Mammary epithelial cell (primary cell): Measurements from ENCODE around the gene KLHDC8A.

Experiments used
- EZH2 ChIP-seq: IDR thresholded peaks from 2 replicates; pipeline ENCODE4 v1.6.1; 2012; ENCODE audit warnings: low read length, inconsistent platforms, borderline replicate concordance
- TF ChIP-seq, protein P1 (sequence below), 2 donors: IDR thresholded peaks in 1 of 2; conservative IDR thresholded peaks in 1 of 2; 2 replicates each; pipeline ENCODE4 v1.5.1; 2011 to 2012; ENCODE audit warnings: inconsistent platforms in 2 of 2, low read length in 2 of 2, mild to moderate bottlenecking in 2 of 2, control low read depth in 1 of 2, low read depth in 1 of 2; ENCODE audit not compliant: insufficient read depth in 1 of 2; ENCODE audit errors: extremely low read depth in 1 of 2

DNA sequence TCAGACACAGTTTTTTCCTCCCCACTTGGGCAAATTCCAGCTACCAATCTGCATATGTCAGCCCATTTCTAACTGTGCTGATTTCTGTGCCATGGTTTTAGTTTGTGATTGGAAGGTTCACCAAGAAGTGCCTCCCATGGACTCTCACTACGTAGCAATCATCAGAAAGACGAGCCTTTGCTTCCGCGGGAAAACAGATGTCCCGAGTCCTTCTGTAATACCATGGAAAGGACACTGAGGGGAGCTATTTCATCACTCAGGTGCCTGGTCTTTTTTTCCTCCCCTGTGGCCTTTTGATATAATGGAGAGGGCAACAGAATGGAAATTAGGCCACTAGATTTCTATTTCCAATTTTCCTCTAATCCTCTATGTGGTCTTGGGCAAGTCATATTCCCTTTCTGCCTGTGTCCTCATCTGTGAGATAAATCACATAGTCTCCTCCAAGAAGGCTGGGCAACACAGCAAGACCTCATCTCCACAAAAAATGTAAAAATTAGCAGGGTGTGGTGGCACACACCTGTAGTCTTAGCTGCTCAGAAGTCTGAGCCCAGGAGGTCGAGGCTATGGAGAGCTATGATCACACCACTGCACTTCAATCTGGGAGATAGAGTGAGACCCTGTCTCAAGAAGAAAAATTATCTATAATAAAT is 40.4 kb upstream of the KLHDC8A start:
- TF ChIP-seq, protein P1, sequence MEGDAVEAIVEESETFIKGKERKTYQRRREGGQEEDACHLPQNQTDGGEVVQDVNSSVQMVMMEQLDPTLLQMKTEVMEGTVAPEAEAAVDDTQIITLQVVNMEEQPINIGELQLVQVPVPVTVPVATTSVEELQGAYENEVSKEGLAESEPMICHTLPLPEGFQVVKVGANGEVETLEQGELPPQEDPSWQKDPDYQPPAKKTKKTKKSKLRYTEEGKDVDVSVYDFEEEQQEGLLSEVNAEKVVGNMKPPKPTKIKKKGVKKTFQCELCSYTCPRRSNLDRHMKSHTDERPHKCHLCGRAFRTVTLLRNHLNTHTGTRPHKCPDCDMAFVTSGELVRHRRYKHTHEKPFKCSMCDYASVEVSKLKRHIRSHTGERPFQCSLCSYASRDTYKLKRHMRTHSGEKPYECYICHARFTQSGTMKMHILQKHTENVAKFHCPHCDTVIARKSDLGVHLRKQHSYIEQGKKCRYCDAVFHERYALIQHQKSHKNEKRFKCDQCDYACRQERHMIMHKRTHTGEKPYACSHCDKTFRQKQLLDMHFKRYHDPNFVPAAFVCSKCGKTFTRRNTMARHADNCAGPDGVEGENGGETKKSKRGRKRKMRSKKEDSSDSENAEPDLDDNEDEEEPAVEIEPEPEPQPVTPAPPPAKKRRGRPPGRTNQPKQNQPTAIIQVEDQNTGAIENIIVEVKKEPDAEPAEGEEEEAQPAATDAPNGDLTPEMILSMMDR (conservative IDR thresholded peaks at IDR 0.05 in 1 of 2, IDR thresholded peaks at IDR 0.05 in 1 of 2; ENCODE audit: extremely low read depth in 1 of 2, insufficient read depth in 1 of 2, low read depth in 1 of 2, low read length in 2 of 2): peak; percentile 77 to 86
- TF ChIP-seq EZH2: no peak
